K562 (cell line): ENCODE results near the gene MMRN2. TPM values are rescaled to one million over a fixed set of nuclear protein-coding genes. Genes with fewer than 3 reads are reported as not detected.

ENCODE experiments used
- ATAC-seq: fragments of 200-7000 bp; cut with Tn5 transposase; 3 replicates; pipeline ENCODE4 v1.9.1; 2020; ENCODE audit warnings: moderate library complexity
- BruUV-seq: library from RNA; stranded (reverse); fragments of 400-500 nt; replicated peaks from 2 replicates; lab custom pipeline; 2021; lab: Mats Ljungman, UMichigan
- CTCF ChIA-PET: fragments of 300-600 bp; formaldehyde crosslinking; extraction: SDS; loops from one replicate; lab custom pipeline; 2021; ENCODE audit warnings: low intra/inter-chr PET ratio; lab: Yijun Ruan, JAX
- POLR2A ChIA-PET: fragments of 300-600, 350-650 bp; sonication (Branson Sonifier 250); formaldehyde crosslinking; extraction: SDS; loops from one replicate; lab custom pipeline; 2021; ENCODE audit warnings: antibody characterized with exemption, inconsistent platforms; lab: Yijun Ruan, JAX
- DNase-seq, 4 experiments: peaks; one replicate each; pipeline versions ENCODE4 v3.0.0 to v3.0.0-alpha.2; 2011 to 2018; ENCODE audit warnings: low spot score in 3 of 4, mixed read lengths in 3 of 4; ENCODE audit errors: extremely low read depth in 1 of 4
- FAIRE-seq: peaks from 2 replicates; lab custom pipeline; 2011; peaks lifted over from hg19 to GRCh38; lab: Jason Lieb, UNC
- H2AFZ ChIP-seq: 2 replicates; pipeline ENCODE4 v1.6.0; 2011; ENCODE audit warnings: low read depth, low read length, control low read depth, inconsistent platforms
- H3K27ac ChIP-seq: fragments of 200-600 bp; 3 replicates; pipeline ENCODE4 v1.8.0; 2011; ENCODE audit warnings: low read depth, mild to moderate bottlenecking, control low read depth, inconsistent platforms, low read length, moderate library complexity, mixed read lengths; ENCODE audit errors: extremely low read depth
- H3K27me3 ChIP-seq, 2 experiments: fragments of 300-600 bp in 1 of 2; 2 replicates in 1 of 2; 3 replicates in 1 of 2; pipeline versions ENCODE4 v1.6.0 to v1.8.0; 2011; ENCODE audit warnings: inconsistent platforms in 2 of 2, low read length in 2 of 2, mild to moderate bottlenecking in 1 of 2, mixed read lengths in 1 of 2, moderate library complexity in 1 of 2; ENCODE audit not compliant: control insufficient read depth in 2 of 2, insufficient read depth in 2 of 2
- H3K36me3 ChIP-seq: fragments of 300-600 bp; 3 replicates; pipeline ENCODE4 v1.8.0; 2011; ENCODE audit warnings: mild to moderate bottlenecking, low read length, inconsistent platforms; ENCODE audit not compliant: control insufficient read depth, insufficient read depth
- H3K4me1 ChIP-seq, 2 experiments: fragments of 200-600 bp in 1 of 2; replicated peaks in 1 of 2; 2 replicates in 1 of 2; 3 replicates in 1 of 2; pipeline versions ENCODE4 v1.5.1 to v1.8.0; 2011; ENCODE audit warnings: inconsistent platforms in 2 of 2, low read length in 2 of 2, mild to moderate bottlenecking in 1 of 2, mixed read lengths in 1 of 2, moderate library complexity in 1 of 2; ENCODE audit not compliant: control insufficient read depth in 2 of 2, insufficient read depth in 2 of 2
- H3K4me2 ChIP-seq: 2 replicates; pipeline ENCODE4 v1.6.1; 2011; ENCODE audit warnings: low read length, control low read depth, inconsistent platforms, mixed read lengths; ENCODE audit not compliant: insufficient read depth
- H3K4me3 ChIP-seq: fragments of 200-600 bp; sonication (generic), shearing (Covaris generic); 2 replicates; pipeline ENCODE4 v1.5.1; 2016; ENCODE audit warnings: control low read depth, inconsistent platforms
- H3K79me2 ChIP-seq: fragments of 200-600 bp; 3 replicates; pipeline ENCODE4 v1.8.0; 2011; ENCODE audit warnings: low read length, inconsistent platforms; ENCODE audit not compliant: control insufficient read depth, insufficient read depth
- H3K9ac ChIP-seq, 2 experiments: 2 replicates each; pipeline versions ENCODE4 v1.6.0 to v1.6.1; 2011; ENCODE audit warnings: low read depth in 2 of 2, low read length in 2 of 2, control low read depth in 1 of 2, inconsistent platforms in 1 of 2, mild to moderate bottlenecking in 1 of 2, mixed read lengths in 1 of 2; ENCODE audit not compliant: insufficient read depth in 1 of 2
- H3K9me1 ChIP-seq: one replicate; pipeline ENCODE4 v1.6.0; 2011; ENCODE audit warnings: inconsistent platforms, mild to moderate bottlenecking, low read length, moderate library complexity; ENCODE audit not compliant: control insufficient read depth, insufficient read depth
- H3K9me3 ChIP-seq: replicated peaks from 2 replicates; pipeline ENCODE4 v1.5.1; 2011; ENCODE audit warnings: low read depth, low read length, inconsistent platforms; ENCODE audit not compliant: control insufficient read depth, insufficient read depth
- H4K20me1 ChIP-seq: replicated peaks from 2 replicates; pipeline ENCODE4 v1.6.1; 2011; ENCODE audit warnings: low read length, inconsistent platforms, mixed read lengths; ENCODE audit not compliant: control insufficient read depth, insufficient read depth
- ATF7 ChIP-seq: fragments of 450-650 bp; IDR thresholded peaks from 2 replicates; pipeline ENCODE4 v1.7.1; 2014; ENCODE audit warnings: mild to moderate bottlenecking, moderate library complexity
- CREB1 ChIP-seq, 2 experiments: sonication (generic) in 1 of 2; formaldehyde crosslinking in 1 of 2; IDR thresholded peaks; 2 replicates each; pipeline versions ENCODE4 v1.6.1 to v1.8.0; 2012 to 2022; ENCODE audit warnings: inconsistent platforms in 1 of 2, mild to moderate bottlenecking in 1 of 2, missing genetic modification reagents in 1 of 2, moderate library complexity in 1 of 2
- LEF1 ChIP-seq: fragments of 450-650 bp; IDR thresholded peaks from 2 replicates; pipeline ENCODE4 v1.6.1; 2016; ENCODE audit warnings: mild to moderate bottlenecking
- RBBP5 ChIP-seq: fragments of 200-600 bp; sonication (generic); IDR thresholded peaks from 2 replicates; pipeline ENCODE4 v1.6.1; 2012; ENCODE audit warnings: borderline replicate concordance, mild to moderate bottlenecking, low read length, control low read depth, inconsistent platforms; ENCODE audit not compliant: insufficient read depth, poor library complexity, severe bottlenecking
- SAFB2 ChIP-seq: fragments of 200-400 bp; formaldehyde crosslinking; IDR thresholded peaks from 2 replicates; pipeline ENCODE4 v1.6.1; 2018; ENCODE audit warnings: borderline replicate concordance, low read length, low read depth, moderate library complexity; ENCODE audit not compliant: severe bottlenecking
- ZNF239 ChIP-seq: fragments of 250-450 bp; sonication (Bioruptor Pico); IDR thresholded peaks from 2 replicates; pipeline ENCODE4 v1.4.0; 2020; ENCODE audit warnings: mild to moderate bottlenecking
- WGBS: fragments of 100-300 bp; shearing (Covaris generic); methylation state at CpG from one replicate; pipeline ENCODE4 v1.1.6; 2016; ENCODE audit warnings: low coverage, mixed read lengths; ENCODE audit not compliant: insufficient coverage; ENCODE audit errors: missing lambda C conversion rate; 5-methylcytosine and 5-hydroxymethylcytosine counted together
- in situ Hi-C: fragments of 300-500 bp; cut with MboI; formaldehyde crosslinking; loops from 4 replicates; pipeline ENCODE4 v1.15.0; 2018; ENCODE audit warnings: inconsistent platforms, mixed read lengths
- intact Hi-C: fragments of 100-400 bp; cut with micrococcal nuclease; formaldehyde crosslinking; loops from 2 replicates; pipeline ENCODE4 v1.14.2; 2022
- polyA plus RNA-seq, 8 experiments: library from polyadenylated mRNA; depleted of rRNA in 4 of 8; stranded (reverse) in 5 of 8; unstranded in 3 of 8; fragments of >200 nt; fragmentation: Nextera tagmentation in 2 of 8; fragmentation: Illumina TruSeq in 1 of 8; extraction: Ambion mirVana in 2 of 8; extraction: Trizol in 1 of 8; gene quantifications; 2 replicates each; pipeline versions ENCODE4 v1.2.1 to v1.2.3, GENCODE V29; 2011 to 2014; ENCODE audit warnings: inconsistent platforms in 1 of 8, missing spikeins in 1 of 8
- total RNA-seq, 7 experiments: library from RNA; depleted of rRNA in 6 of 7; stranded (reverse); fragments of >200 nt in 6 of 7; fragmentation: Illumina TruSeq in 2 of 7; extraction: Trizol in 2 of 7; gene quantifications; 2 replicates each; pipeline versions ENCODE4 v1.2.1 to v1.2.3, GENCODE V29; 2011 to 2021; ENCODE audit warnings: low replicate concordance in 1 of 7
- TF ChIP-seq, protein P1 (sequence below): conservative IDR thresholded peaks from 2 replicates; pipeline ENCODE4 v1.6.1; 2011; ENCODE audit warnings: low read depth, mild to moderate bottlenecking, low read length; ENCODE audit not compliant: control insufficient read depth
- TF ChIP-seq, protein P2 (sequence below): fragments of 250-450 bp; sonication (Bioruptor Pico); IDR thresholded peaks from 2 replicates; pipeline ENCODE4 v1.5.0; 2021
- TF ChIP-seq, protein P3 (sequence below): fragments of 450-650 bp; IDR thresholded peaks from 2 replicates; pipeline ENCODE4 v1.7.1; 2018; ENCODE audit warnings: mild to moderate bottlenecking, low read depth; ENCODE audit not compliant: partially characterized antibody

Gene MMRN2
- total and polyA plus RNA-seq, 9 of the 15 experiments (the other 6 are each of a cell fraction or from before 2014, with no cell fraction given): 0.07 to 2.0 (median 1.2) TPM

DNA sequence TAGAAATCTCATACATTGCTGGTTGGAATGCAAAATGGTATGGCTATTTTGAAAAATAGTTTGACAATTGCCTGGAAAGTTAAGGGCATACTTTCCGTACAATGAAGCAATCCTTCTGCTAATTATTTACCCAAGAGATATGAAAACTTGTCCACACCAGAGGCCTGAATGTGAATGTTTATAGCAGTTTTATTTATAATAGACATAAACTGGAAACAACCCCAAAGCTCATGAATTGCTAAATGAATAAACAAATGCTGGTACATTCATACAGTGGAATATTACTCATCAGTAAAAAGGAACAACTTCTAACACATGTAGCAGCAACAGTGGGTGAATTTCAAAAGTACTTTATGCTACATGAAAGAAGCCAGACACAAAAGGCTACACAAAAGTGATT, 42.7 kb downstream of the MMRN2 start (continued):
- TF ChIP-seq, protein P1, sequence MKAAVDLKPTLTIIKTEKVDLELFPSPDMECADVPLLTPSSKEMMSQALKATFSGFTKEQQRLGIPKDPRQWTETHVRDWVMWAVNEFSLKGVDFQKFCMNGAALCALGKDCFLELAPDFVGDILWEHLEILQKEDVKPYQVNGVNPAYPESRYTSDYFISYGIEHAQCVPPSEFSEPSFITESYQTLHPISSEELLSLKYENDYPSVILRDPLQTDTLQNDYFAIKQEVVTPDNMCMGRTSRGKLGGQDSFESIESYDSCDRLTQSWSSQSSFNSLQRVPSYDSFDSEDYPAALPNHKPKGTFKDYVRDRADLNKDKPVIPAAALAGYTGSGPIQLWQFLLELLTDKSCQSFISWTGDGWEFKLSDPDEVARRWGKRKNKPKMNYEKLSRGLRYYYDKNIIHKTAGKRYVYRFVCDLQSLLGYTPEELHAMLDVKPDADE: no peak

DNA sequence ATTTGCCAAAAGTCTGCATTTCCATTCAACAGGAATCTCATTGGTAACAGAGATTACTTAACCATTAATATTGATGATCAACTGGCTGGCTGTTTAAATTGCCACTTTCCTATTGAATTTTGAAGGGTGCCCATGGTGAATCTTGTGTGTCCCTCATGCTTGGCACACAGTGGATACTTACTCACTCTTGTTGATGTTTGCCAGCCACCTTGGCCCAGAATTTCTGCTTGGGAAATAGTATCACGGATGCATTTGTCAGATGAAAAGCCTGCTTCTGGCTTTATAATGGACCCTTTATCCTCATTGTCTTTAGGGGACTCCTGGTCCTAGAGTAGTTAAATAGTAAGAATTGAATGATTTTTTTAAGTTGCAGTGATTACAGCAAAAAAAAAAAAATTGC, 52.0 kb downstream of the MMRN2 start:
- WGBS: 100% methylated on average over 1 of the region's 1 CpG
- no peak overlapping the region for H3K4me2 ChIP-seq
- no peaks in the 10 kb centered on the region for H3K4me1 ChIP-seq
- no peak overlapping the region for H3K9ac ChIP-seq
- no peak overlapping the region for H2AFZ ChIP-seq
- no peak for FAIRE-seq
- TF ChIP-seq LEF1 (no peak), RBBP5 (no peak), SAFB2 (no peak), ZNF239 (CRISPR knock-in tag) (no peak), ATF7 (no peak), CREB1 (IDR thresholded peaks at IDR 0.05) (no peak), CREB1 (CRISPR knock-in tag; IDR thresholded peaks at IDR 0.05) (no peak)
- TF ChIP-seq, protein P2, sequence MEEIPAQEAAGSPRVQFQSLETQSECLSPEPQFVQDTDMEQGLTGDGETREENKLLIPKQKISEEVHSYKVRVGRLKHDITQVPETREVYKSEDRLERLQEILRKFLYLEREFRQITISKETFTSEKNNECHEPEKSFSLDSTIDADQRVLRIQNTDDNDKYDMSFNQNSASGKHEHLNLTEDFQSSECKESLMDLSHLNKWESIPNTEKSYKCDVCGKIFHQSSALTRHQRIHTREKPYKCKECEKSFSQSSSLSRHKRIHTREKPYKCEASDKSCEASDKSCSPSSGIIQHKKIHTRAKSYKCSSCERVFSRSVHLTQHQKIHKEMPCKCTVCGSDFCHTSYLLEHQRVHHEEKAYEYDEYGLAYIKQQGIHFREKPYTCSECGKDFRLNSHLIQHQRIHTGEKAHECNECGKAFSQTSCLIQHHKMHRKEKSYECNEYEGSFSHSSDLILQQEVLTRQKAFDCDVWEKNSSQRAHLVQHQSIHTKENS (CRISPR knock-in tag): no peak
- TF ChIP-seq, protein P3, sequence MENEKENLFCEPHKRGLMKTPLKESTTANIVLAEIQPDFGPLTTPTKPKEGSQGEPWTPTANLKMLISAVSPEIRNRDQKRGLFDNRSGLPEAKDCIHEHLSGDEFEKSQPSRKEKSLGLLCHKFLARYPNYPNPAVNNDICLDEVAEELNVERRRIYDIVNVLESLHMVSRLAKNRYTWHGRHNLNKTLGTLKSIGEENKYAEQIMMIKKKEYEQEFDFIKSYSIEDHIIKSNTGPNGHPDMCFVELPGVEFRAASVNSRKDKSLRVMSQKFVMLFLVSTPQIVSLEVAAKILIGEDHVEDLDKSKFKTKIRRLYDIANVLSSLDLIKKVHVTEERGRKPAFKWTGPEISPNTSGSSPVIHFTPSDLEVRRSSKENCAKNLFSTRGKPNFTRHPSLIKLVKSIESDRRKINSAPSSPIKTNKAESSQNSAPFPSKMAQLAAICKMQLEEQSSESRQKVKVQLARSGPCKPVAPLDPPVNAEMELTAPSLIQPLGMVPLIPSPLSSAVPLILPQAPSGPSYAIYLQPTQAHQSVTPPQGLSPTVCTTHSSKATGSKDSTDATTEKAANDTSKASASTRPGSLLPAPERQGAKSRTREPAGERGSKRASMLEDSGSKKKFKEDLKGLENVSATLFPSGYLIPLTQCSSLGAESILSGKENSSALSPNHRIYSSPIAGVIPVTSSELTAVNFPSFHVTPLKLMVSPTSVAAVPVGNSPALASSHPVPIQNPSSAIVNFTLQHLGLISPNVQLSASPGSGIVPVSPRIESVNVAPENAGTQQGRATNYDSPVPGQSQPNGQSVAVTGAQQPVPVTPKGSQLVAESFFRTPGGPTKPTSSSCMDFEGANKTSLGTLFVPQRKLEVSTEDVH: no peak
- no peaks in the 10 kb centered on the region for H3K27me3 ChIP-seq
- ChIA-PET POLR2A (no interaction called here), CTCF (no interaction called here)
- no peaks in the 10 kb centered on the region for H3K9me1 ChIP-seq
- intact Hi-C loops (no loop called here), in situ Hi-C loops (no loop called here)
- peaks cover 26% of the 10 kb centered on the region; the same call in 2 of the 3 replicates for H3K36me3 ChIP-seq
- H3K79me2 ChIP-seq: no peaks in the 10 kb centered on the region
- no peaks in the 10 kb centered on the region for H3K9me3 ChIP-seq
- no peaks in the 10 kb centered on the region for H4K20me1 ChIP-seq
- no peak overlapping the region for H3K4me3 ChIP-seq
- no peak for ATAC-seq
- no peak for DNase-seq
- H3K27ac ChIP-seq: no peak overlapping the region
- no TSS peak for BruUV-seq
